AG08395 (cell line): Measurements from ENCODE around the gene FBXL12.
"Not testable (repeated sequence)": the region's sequence is repeated elsewhere in the genome, so short reads cannot be mapped to it uniquely, and the experiment has no call there.

Source experiments
- DNase-seq: peaks from one replicate; pipeline ENCODE4 v3.0.0; 2012; ENCODE audit warnings: mixed read lengths, low spot score

FBXL12 gene

GRCh38 chr19:9838324-9838723 is 19.4 kb upstream of the FBXL12 start:
- DNase-seq, result no peak

DNA sequence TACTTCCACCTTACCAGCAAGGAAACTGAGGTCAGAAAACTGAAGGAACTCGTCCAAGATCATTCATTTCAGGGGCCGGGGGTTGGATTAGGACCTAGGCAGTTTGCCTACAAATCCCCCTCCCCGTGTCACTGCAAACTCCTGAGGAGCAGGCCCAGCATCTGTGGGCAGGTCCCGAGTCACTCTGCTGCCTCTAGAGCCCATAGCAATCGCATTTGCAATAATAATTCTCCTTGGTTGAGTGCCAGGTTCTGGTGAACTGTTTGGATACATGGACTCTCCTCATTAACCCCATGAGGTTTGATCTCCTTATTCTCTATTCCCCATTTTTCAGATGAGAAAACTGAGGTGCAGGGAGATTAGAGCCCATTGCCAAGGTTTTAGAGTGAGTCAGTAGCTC is 17.1 kb upstream of the FBXL12 start:
- DNase-seq, result peak; percentile 48

DNA sequence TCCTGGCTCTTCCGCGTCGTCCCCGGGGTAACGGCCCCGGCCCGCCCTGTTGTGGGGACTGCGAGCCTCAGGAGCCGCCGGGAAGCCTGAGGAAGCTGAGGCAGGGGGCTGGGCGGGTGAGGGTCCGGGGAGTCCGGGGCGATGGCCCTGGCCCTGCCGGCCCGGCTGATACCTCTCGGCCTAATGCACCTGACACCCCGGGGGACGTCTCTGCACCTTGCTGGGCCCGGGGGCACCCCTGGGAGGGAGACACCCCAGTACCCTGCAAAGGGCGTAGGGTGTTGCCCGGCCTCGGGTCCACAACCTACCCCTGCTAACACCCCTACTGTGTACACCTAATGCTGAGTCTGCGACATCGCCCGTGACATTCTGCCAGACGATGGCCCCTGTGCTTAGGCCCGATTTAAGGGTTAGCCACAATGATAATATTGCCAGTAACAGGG is 16.6 kb upstream of the FBXL12 start:
- no peak for DNase-seq

DNA sequence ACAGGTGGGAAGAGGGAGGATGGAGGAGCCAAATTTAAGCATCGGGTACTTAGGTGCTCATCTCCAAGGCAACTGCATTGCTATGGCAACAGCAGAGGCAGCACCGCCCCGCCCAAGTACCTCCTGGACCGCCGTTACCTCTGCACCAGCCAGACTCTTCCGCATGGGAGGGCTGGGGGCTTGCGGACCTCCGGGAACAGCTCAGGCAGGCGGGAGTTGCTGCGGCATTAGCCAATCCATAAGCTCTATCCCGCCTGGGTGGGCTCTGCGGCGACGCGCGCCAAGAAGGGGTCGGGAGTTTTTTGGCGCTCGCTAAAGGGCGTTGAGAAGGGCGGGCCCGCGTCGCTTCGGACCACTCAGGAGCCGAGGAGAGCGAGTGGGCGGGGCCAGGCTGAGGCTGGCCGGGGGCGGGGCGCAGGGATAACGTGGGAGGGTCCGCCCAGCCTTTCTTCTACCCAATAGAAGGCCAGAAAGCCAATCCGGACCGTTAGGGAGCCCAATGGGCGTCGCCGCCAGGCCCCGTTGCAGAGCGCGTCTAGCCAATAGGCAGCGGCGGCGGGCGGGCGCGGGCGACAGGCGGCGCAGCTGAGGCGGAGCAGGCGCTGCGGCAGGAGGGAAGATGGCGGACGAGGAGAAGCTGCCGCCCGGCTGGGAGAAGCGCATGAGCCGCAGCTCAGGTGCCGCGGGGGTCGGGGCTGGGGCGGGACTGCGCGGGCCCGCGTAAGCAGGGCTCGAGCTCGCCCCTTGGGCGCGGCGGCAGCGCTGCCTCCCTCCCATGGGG is 16.0 kb upstream of the FBXL12 start, which contains the start of gene PIN1:
Gene PIN1 (plus strand): TSS at position 593 of the 781 bp plus-strand sequence. CDS start 27 bp downstream, at position 620.
- DNase-seq, result peak; percentile 99

DNA sequence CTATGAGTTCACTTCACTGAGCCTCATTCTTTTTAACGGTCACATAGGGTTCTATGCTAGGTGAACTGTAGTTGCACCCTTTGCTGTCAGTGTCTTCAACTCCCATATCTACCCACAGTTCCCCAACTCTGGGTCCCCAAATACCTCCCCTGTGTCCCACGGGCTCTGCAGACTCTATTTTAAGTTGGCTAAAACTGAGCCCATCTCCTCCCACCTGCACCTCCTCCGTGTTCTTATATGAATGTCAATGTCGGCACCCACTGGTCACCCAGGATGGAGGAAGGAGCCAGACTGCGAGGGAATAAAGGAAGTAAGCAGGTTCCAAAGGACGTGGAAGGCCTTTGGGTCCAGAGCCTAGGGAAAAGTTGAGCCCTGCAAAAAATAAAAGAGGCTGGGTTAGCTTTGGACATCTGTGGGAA is 15.4 kb upstream of the FBXL12 start:
- DNase-seq, result no peak

DNA sequence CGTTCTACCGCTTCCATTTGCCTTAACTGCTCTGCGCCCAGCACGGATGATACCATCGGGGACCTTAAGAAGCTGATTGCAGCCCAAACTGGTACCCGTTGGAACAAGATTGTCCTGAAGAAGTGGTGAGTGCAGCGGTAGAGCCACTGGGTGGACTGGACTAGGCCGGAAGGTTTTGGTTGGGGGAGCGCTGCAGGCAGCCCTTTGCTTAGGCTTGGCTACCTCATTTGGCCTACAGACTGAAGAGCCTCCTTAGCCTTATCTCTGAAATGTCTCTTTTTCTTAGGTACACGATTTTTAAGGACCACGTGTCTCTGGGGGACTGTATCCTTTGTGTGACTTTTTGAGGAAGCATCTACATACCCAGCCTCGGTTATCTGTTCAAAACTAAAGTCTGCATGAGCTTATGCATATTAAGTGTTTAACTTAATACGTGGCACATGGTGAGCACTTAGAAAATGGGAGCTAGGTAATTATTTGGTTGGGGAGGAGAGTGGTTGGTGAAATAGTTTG is 9.7 kb upstream of the FBXL12 start:
- no peak for DNase-seq

DNA sequence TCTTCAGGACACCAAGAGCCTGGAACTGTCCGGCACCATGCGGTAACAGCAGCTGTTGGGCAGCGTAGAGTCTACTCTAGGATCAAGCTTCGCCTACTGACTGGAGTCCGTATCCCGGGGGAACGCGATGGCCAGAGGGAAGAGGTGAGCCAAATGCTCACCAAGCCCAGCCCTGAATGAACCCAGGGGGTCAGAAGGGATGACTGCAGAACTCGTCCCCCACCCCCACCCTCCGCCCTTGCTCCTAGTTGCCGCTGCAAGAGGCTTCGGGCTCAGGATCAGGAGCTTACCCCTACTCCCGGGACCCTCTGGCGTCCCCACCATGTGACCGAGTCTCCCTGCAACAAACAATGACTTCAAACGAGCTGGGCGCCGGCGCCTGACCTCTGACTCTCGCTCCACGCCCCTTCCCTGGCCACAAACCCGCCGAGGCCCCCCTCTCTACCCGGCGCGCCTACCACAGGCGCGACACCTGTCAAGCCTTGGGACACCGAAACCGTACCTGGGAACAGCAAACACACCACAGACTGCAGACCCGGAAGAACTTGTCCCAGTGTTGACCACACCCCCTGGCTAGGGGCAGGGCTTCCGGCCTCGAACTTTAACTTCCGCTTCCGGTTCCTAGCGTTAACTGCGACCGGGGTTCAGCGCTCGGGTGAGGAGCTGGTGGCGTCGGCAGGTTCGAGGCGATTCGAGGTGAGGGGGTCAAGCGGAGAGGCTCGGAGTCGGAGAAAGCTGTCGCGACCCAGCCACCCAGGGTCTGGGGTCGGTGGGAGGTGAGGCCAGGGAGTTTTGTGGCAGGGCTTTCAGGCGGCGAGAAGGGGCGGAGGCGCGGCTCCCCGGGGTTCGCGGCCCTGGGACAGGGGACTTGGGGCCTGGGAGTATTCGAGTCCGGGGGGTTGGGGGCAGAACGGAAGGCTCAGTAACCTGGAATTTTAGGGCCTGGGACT is 8.7 kb upstream of the FBXL12 start, which contains the start of gene UBL5:
Gene UBL5 (plus strand): TSS at position 630 of the 950 bp plus-strand sequence. CDS start 420 bp downstream, outside the sequence.
- DNase-seq, result peak; percentile 95

GRCh38 chr19:9823816-9824215 is 4.9 kb upstream of the FBXL12 start:
- DNase-seq, result no peak

- not testable (repeated sequence) for DNase-seq
These were observed 1.2 kb upstream of the FBXL12 start for GRCh38 chr19:9820034-9820433.

DNA sequence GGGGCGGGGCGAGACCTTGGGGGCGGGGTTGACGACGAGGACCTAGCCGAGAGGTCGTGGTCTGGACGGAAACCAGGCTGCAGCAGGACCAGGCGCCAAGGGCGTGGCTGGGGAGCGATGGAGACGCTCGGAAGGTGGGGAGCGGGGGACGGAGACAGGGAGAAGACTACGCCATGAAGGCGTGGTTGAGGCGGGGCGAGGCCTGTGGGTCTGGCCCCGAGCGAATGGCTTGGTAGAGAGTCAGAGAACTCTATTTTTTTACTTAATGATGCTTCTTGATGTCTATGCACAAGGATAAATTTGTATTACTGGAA is 674 bp upstream of the FBXL12 start:
- peak; percentile 98 for DNase-seq

GRCh38 chr19:9818175-9818733 is 625 bp downstream of the FBXL12 start:
- DNase-seq, result no peak

GRCh38 chr19:9811139-9811538 is 7.7 kb downstream of the FBXL12 start:
- no peak for DNase-seq

DNA sequence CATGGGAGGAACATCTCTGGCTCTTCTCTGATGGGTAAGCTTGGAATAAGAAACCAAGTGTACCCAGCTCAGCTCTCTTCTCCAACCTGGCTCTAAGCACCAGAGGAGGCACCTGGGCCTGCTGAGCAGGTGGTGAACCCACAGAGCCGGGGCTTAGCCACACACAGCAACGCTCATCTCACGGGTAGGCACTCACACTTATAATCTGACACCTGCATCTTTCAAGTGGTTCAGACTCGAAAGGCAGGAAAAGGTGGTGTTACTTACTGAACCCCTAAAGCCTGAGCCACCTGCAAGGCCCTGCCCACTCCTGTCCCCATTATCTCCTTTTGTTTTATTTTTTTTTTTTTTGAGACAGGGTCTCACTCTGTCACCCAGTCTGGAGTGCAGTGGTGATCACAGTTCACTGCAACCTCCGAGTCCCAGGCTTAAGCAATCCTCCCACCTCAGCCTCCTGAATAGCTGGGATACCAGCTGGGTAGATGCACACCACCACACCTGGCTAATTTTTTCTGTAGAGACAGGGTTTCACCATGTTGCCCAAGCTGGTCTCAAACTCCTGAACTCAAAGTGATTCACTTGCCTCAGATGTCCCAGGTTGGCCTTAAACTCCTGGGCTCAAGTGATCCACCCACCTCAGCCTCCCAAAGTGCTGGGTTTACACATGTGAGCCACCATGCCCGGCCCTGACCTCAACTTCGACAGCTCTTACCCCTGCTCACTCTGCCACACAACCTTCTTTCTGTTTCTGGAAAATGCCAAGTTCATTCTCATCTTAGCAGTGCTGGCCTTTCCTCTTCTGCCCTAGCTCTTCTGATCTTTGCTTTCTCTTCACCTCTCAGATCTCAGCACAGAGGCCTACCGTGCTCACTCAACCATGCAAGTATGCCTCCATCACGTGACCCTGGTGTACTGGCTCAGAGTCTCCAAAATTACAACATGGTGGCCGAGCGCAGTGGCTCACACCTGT is 9.7 kb downstream of the FBXL12 start:
- DNase-seq, result no peak

DNA sequence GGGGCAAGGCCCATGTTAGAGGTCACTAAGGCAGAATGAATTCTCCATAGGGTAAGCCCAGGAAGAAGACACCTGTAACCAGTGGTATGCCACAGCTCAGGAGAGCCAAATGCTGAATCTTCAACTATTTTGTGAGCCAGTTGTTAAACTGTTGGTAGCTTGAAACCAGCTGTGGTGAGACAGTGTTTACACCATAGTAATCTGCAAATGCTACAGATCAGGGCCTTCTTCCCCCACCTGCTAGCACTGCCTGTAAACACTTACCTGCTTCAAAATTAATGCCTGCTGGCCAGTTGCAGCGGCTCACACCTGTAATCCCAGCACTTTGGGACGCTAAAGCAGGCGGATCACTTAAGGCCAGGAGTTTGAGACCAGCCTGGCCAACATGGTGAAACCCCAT is 12.1 kb downstream of the FBXL12 start:
- DNase-seq, result no peak

GRCh38 chr19:9801976-9802375 is 16.9 kb downstream of the FBXL12 start:
- no peak for DNase-seq

DNA sequence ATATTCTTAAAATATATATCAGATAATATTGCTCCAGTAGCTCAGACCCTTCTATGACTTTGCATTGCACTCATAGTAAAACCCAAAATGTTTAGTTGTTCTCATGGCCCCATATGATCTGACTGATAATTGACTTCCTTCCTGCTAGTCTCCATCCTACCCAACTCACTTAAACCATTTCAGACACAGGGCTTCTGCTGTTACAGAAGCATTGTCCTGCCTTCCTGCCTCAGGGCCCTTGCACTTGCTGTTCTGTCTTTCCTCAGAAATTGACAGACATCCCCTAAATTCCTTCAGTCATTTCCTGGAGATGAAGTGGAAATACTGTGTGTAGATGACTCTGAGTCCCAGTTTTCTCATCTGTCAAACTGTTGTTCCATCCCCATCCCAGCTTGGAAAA is 19.7 kb downstream of the FBXL12 start:
- no peak for DNase-seq

- no peak for DNase-seq
These were observed 21.0 kb downstream of the FBXL12 start for GRCh38 chr19:9797871-9798270.

GRCh38 chr19:9796113-9796773 is 22.6 kb downstream of the FBXL12 start:
- DNase-seq, result peak; percentile 78

- peak; percentile 20 for DNase-seq
These were observed 25.7 kb downstream of the FBXL12 start for GRCh38 chr19:9793071-9793591.
